H1 (cell line): Measurements from ENCODE around the gene GPR39. TPM values are rescaled to one million over a fixed set of nuclear protein-coding genes. Genes with fewer than 3 reads are reported as not detected.

Experiments used
- ASH2L ChIP-seq: fragments of 200-600, 300-600 bp; sonication (generic); IDR thresholded peaks from one replicate; pipeline ENCODE4 v1.7.1; 2017; ENCODE audit warnings: low read length
- CBX8 ChIP-seq: fragments of 300-800, 300-1000 bp; sonication (generic); IDR thresholded peaks from 2 replicates; pipeline ENCODE4 v1.7.1; 2016; ENCODE audit warnings: low read depth, low read length, borderline replicate concordance
- CTBP2 ChIP-seq: IDR thresholded peaks from 2 replicates; pipeline ENCODE4 v1.7.0; 2011; ENCODE audit warnings: borderline replicate concordance, mild to moderate bottlenecking, moderate library complexity, mixed read lengths, low read length; ENCODE audit not compliant: insufficient read depth, insufficient read length
- GTF2F1 ChIP-seq: IDR thresholded peaks from 2 replicates; pipeline ENCODE4 v1.6.1; 2012; ENCODE audit warnings: low read depth, low read length, improper control_type of control experiment, borderline replicate concordance
- KDM4A ChIP-seq: IDR thresholded peaks from one replicate; pipeline ENCODE4 v1.7.1; 2012; ENCODE audit warnings: low read depth, mild to moderate bottlenecking, moderate library complexity, low read length, inconsistent platforms; ENCODE audit not compliant: severe bottlenecking
- KDM5A ChIP-seq: fragments of 200-600 bp; IDR thresholded peaks from 2 replicates; pipeline ENCODE4 v1.7.1; 2012; ENCODE audit warnings: mild to moderate bottlenecking, low read length, inconsistent platforms, mixed read lengths
- NANOG ChIP-seq: IDR thresholded peaks from 2 replicates; pipeline ENCODE4 v1.6.1; 2011; ENCODE audit warnings: low read length, low read depth, mild to moderate bottlenecking, inconsistent platforms; ENCODE audit not compliant: insufficient read depth, poor library complexity, severe bottlenecking
- NRF1 ChIP-seq: IDR thresholded peaks from 2 replicates; pipeline ENCODE4 v1.6.1; 2011; ENCODE audit warnings: mild to moderate bottlenecking, low read depth, low read length, improper control_type of control experiment
- YY1 ChIP-seq: IDR thresholded peaks from 2 replicates; pipeline ENCODE4 v1.6.1; 2011; ENCODE audit warnings: low read depth, mild to moderate bottlenecking, low read length
- ZNF274 ChIP-seq: IDR thresholded peaks from 2 replicates; pipeline ENCODE4 v1.7.0; 2012; ENCODE audit warnings: low read length, borderline replicate concordance; ENCODE audit errors: extremely low read depth
- polyA plus RNA-seq, 7 experiments: library from polyadenylated mRNA; depleted of rRNA in 3 of 7; stranded (reverse) in 5 of 7; unstranded in 2 of 7; fragments of >200 nt in 5 of 7; fragments of 200-250 nt in 2 of 7; gene quantifications; 1 replicate in 5 of 7; 2 replicates in 1 of 7; 4 replicates in 1 of 7; pipeline versions ENCODE4 v1.2.1 to v1.2.3, GENCODE V29; 2011 to 2013; ENCODE audit warnings: missing spikeins in 2 of 7, mixed read lengths in 2 of 7
- total RNA-seq: library from RNA; stranded (reverse); fragmentation: NEBNext Ultra II Directional; extraction: Animal tissue kit (Norgen Biotek cat#: 25700); gene quantifications from 2 replicates; pipeline ENCODE4 v1.2.1, GENCODE V29; 2021
- TF ChIP-seq, protein P1 (sequence below): fragments of 300-600 bp; sonication (generic); IDR thresholded peaks from 2 replicates; pipeline ENCODE4 v1.7.1; 2012; ENCODE audit warnings: low read length, moderate library complexity, mild to moderate bottlenecking, inconsistent platforms; ENCODE audit not compliant: insufficient replicate concordance

The GPR39 gene
- total and polyA plus RNA-seq, 2 of the 8 experiments (the other 6 are each of a cell fraction or from before 2014, with no cell fraction given): 0.63 to 2.7 TPM

DNA sequence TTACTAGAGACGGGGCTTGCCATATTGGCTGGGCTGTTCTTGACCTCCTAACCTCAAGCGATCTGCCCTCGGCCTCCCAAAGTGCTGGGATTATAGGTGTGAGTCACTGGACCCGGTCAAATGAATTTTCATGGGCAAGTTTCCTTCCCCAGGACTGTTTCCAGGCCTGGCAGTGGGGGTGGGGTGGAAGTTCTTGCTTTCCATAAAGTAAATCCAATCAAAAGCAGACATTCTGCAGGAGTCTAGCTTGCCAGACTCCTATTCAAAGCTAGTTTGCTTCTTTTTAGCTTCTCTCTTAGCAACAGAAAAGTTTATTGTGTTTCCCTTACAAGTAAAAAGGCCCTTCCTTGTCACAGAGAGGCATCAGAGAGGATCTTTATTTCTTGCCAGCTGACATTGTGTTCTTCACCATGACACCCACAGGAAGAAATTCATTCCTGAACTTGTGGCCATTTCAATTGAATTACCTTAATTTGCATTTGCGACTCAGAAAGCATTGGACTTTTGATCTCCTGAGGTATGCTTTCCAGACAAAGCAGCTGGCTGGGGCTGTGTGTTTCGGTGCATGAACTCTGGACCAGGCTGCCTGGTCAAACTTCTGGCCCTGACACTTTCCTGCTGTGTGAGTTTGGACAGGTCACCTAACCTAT, 215.5 kb downstream of the GPR39 start (continued):
- TF ChIP-seq, protein P1, sequence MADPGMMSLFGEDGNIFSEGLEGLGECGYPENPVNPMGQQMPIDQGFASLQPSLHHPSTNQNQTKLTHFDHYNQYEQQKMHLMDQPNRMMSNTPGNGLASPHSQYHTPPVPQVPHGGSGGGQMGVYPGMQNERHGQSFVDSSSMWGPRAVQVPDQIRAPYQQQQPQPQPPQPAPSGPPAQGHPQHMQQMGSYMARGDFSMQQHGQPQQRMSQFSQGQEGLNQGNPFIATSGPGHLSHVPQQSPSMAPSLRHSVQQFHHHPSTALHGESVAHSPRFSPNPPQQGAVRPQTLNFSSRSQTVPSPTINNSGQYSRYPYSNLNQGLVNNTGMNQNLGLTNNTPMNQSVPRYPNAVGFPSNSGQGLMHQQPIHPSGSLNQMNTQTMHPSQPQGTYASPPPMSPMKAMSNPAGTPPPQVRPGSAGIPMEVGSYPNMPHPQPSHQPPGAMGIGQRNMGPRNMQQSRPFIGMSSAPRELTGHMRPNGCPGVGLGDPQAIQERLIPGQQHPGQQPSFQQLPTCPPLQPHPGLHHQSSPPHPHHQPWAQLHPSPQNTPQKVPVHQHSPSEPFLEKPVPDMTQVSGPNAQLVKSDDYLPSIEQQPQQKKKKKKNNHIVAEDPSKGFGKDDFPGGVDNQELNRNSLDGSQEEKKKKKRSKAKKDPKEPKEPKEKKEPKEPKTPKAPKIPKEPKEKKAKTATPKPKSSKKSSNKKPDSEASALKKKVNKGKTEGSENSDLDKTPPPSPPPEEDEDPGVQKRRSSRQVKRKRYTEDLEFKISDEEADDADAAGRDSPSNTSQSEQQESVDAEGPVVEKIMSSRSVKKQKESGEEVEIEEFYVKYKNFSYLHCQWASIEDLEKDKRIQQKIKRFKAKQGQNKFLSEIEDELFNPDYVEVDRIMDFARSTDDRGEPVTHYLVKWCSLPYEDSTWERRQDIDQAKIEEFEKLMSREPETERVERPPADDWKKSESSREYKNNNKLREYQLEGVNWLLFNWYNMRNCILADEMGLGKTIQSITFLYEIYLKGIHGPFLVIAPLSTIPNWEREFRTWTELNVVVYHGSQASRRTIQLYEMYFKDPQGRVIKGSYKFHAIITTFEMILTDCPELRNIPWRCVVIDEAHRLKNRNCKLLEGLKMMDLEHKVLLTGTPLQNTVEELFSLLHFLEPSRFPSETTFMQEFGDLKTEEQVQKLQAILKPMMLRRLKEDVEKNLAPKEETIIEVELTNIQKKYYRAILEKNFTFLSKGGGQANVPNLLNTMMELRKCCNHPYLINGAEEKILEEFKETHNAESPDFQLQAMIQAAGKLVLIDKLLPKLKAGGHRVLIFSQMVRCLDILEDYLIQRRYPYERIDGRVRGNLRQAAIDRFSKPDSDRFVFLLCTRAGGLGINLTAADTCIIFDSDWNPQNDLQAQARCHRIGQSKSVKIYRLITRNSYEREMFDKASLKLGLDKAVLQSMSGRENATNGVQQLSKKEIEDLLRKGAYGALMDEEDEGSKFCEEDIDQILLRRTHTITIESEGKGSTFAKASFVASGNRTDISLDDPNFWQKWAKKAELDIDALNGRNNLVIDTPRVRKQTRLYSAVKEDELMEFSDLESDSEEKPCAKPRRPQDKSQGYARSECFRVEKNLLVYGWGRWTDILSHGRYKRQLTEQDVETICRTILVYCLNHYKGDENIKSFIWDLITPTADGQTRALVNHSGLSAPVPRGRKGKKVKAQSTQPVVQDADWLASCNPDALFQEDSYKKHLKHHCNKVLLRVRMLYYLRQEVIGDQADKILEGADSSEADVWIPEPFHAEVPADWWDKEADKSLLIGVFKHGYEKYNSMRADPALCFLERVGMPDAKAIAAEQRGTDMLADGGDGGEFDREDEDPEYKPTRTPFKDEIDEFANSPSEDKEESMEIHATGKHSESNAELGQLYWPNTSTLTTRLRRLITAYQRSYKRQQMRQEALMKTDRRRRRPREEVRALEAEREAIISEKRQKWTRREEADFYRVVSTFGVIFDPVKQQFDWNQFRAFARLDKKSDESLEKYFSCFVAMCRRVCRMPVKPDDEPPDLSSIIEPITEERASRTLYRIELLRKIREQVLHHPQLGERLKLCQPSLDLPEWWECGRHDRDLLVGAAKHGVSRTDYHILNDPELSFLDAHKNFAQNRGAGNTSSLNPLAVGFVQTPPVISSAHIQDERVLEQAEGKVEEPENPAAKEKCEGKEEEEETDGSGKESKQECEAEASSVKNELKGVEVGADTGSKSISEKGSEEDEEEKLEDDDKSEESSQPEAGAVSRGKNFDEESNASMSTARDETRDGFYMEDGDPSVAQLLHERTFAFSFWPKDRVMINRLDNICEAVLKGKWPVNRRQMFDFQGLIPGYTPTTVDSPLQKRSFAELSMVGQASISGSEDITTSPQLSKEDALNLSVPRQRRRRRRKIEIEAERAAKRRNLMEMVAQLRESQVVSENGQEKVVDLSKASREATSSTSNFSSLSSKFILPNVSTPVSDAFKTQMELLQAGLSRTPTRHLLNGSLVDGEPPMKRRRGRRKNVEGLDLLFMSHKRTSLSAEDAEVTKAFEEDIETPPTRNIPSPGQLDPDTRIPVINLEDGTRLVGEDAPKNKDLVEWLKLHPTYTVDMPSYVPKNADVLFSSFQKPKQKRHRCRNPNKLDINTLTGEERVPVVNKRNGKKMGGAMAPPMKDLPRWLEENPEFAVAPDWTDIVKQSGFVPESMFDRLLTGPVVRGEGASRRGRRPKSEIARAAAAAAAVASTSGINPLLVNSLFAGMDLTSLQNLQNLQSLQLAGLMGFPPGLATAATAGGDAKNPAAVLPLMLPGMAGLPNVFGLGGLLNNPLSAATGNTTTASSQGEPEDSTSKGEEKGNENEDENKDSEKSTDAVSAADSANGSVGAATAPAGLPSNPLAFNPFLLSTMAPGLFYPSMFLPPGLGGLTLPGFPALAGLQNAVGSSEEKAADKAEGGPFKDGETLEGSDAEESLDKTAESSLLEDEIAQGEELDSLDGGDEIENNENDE: no peak
- TF ChIP-seq NRF1 (no peak), CBX8 (no peak), ASH2L (no peak), CTBP2 (no peak), ZNF274 (no peak), KDM4A (no peak), GTF2F1 (no peak), YY1 (no peak), NANOG (no peak), KDM5A (no peak)
